ENCODE results near the gene XRCC3.

The XRCC3 gene

GRCh38 chr14:103738166-103738565 is 22.9 kb upstream of the XRCC3 start:
- DNase-seq = no peak

DNA sequence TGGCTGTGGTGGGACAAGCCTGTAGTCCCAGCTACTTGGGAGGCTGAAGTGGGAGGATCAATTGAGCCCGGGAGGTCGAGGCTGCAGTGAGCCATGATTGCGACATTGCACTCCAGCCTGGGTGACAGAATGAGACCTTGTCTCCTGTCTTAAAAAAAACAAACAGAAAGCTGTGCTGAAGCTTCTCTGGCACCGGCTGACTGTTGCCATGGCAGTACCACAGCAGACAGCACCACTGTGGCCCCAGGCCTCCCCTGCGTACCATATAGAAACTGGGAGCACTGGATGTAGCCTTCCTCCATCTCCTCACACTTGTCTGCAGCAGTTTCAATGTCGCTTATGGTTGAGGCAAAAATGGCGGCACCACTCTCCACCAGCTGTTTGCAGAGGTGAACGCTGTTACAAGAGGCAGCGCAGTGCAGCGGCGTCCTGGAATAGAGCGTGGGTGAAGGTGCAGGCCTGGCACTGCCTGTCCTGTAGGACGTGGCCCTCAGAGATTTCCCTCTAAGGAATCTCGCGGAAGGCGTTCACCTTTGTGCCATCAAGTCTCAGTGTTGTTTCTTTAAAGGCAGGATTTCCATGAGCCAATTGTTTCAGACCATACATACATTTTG is 22.3 kb upstream of the XRCC3 start:
- DNase-seq = no peak

- no peak for DNase-seq
Measured at GRCh38 chr14:103736546-103737431, 21.5 kb upstream of the XRCC3 start.

GRCh38 chr14:103735815-103736545 is 20.7 kb upstream of the XRCC3 start:
- DNase-seq = no peak

DNA sequence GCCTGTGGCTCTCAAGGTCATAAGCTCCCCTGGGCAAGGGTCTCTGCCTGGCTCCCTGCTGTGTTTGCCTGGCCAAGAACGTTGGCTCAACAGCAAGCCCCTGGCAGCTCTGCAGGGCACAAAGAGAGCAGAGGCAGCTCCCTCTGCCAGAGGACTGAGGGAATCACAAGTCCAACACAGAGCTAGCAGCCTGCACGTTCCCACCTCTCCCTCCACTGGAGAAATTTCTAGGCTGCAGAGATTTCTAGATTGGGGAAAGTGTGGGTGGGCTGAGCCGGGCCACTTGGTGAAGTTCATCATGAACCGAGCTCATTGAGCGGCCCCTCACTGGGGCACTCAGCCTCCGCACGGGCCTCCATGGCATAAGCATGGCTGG is 20.2 kb upstream of the XRCC3 start:
- DNase-seq = no peak

DNA sequence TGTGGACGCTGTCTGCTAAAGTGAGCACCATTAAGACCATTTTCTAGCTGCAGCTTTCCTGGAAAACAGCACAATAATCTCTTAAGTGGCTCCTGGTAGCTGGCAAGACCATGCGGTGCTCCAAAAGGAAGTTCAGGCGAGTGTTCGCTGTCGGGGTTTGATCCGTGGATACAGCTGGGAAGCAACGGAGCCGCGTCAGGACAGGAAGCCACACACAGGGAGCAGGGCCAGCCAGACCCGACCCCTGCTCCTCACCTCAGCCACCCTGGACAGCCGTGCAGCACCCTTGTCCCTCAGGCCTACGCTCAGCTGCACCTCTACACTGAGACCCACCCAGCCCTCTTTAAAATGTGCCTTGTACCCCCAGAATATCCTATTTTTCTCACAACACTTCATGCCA is 19.8 kb upstream of the XRCC3 start:
- DNase-seq = no peak

DNA sequence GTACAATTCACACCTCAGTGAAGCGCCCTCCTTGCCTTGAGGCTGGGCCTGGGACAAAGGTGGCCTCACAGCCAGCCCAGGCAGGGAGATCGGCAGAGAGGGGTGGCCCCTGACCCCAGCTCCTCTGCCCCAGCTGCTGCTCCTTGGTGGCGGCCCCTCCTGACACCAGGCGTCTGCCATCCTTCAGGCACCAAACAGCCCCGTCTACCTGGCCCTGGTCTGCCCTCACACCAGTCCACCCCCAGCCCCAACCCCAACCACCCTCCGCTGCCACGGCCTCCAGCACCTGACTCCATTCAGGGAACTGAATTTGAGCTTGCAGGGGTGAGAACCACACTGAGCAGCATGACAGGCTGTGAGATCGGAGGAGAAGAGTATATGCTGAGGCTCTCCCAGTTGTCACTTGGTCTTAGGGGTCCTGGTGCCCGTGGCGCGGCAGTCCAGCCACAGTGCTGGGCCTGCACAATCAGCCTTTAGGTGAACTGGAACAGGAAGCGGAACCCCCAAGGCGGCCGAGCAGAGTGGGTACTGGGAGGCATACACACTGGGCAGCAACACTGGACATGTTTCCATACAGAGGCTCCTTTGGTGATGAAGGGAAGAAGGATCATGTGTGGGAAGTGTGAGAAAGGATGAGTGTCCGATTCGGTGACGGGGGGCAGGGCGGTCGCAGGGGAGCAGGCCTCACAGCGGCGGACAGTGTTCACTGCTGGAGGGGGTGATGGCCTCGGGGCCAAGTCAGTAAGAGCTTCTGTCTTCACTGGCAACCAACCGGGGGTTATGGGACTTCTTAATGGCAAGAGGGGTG is 19.0 kb upstream of the XRCC3 start:
- DNase-seq = no peak

DNA sequence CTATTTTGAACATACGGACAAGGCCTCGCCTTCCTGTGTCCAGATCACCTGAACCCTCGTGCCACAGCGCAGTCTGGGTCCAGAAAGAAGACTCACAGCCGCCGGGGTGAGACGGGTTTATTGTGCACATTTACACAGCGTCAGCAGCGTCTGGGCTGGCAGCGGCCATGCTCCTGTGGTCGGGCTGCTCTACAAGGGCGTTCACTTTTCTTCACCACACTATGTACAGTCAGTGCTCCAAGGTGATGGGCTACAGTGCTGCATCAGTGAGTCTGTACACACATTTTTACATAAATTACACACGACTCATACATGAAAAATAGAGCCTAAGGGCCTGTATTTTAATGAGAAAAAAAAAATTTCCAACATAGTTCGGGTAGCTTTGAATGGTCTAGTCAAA is 18.4 kb upstream of the XRCC3 start:
- DNase-seq = peak; percentile 46

DNA sequence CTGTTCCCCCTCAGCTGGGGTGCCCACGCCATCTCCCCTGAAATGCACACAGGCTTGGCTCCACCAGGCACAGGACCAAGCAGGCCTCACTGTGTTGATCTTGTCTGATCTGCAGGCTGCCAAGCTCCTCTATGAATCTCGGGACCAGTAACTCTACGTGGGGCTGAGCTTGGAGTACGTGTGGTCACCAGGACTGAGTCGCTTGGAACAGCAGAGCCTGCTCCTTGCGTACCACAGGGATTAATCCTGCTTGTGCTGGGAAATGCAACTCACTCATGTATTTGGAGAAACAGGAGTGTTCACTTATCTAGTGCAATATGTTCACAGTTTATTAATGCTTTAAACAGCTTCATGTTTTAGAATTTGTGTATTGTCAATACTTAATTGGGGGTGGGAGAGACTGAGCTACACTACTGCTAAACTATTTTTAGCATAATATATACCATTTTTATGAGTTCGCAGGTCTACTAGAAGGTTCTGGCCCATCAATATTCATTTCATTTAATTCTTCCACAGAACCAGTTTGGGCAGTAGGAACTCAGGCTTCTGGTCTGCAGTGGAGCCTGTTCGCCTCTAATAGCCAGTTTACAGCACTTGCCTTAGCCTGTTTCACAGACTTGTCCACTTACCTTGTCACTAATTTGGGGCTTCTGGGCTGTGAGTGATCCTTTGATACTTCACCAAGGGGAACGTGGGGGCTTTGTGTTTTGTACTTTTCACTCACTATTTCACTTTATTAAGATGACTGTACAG is 17.8 kb upstream of the XRCC3 start:
- no peak for DNase-seq

- no peak for DNase-seq
Measured at GRCh38 chr14:103731916-103732867, 16.9 kb upstream of the XRCC3 start.

- no peak for DNase-seq
Measured at GRCh38 chr14:103731481-103731880, 16.2 kb upstream of the XRCC3 start.

DNA sequence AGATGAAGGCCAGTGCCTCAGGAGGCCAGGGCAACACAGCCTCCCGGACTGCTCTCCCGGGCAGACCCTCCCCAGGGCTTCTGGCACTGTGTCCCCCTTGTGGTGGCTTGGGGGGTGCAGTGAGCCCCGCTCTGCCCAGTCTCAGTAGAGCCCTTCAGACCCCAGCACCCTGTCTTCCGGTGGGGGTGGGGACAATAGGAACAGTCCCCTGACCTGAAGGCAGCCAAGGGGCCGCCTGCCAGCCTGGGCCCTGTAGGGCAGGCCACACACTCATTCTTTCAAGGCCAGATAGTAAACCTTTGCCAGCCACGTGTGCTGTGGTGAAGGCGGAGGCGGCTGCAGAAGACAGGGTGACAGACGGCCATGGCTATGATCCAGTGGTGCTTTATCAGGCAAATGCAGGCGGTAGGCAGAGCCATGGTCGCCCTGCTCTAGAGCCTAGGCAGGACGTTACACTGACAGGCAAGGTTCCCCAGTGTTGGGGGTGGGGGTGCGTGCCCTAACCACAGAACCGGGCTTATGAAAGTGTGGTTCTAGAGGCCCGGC is 15.3 kb upstream of the XRCC3 start:
- DNase-seq = no peak

- no peak for DNase-seq
Measured at GRCh38 chr14:103729496-103730448, 14.5 kb upstream of the XRCC3 start.

GRCh38 chr14:103728721-103729120 is 13.5 kb upstream of the XRCC3 start:
- DNase-seq = no peak

DNA sequence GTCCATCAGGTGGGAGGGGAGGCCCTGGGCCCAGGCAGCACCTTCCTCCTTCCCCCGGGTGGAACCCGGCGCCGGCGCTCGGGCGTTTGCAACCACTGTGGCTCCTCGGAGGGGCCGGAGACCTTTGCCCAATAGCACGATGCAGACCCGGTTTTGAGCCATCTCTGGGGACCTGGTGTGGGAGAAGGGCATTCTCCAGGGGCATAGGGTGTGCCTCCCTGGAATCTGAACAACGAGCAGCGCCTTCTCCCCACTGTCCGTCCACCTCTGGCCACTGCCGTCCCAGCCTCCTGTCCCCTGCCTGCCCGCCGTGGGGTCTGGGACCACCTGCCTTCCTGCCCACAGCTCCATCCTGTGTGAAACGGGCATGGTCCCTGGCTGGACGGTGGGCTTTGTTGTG is 12.9 kb upstream of the XRCC3 start:
- DNase-seq = no peak

- DNase-seq = no peak
Measured at GRCh38 chr14:103727313-103727980, 12.2 kb upstream of the XRCC3 start.

GRCh38 chr14:103726474-103726873 is 11.2 kb upstream of the XRCC3 start:
- no peak for DNase-seq

DNA sequence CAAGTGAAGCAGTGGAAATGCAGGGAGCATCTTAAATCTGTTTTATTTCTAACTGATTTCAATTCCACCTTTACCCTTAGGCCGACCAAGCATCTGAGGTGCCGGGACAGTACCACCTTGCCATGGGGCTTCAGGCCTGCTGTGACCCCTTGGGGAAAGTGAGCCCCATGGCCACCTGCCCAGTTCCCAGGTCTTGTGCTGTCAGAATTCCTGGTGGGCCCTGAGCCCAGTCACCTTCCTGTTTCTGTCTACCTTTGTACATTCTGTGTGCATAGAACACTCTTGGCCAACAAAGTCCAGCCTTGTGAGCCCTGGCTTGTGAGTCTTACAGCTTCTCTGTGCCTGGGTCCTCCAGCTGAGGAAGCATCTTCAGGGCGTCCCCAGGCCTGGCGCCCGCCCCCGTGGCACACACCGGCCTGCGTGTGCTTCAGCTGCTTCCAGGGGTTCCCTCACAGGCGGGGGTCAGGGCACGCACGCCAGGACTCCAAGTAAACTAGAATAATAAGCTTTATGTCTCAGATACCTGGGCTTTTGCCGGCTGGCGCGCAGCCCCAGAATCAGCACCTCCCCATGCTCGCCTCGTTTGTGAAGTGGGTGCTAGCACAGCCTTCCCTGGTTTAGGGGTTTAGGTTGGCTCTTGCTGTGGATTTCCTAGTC is 10.6 kb upstream of the XRCC3 start:
- no peak for DNase-seq

Data from EL (cell line).